ENCODE data around the gene FAIM2.

DNA sequence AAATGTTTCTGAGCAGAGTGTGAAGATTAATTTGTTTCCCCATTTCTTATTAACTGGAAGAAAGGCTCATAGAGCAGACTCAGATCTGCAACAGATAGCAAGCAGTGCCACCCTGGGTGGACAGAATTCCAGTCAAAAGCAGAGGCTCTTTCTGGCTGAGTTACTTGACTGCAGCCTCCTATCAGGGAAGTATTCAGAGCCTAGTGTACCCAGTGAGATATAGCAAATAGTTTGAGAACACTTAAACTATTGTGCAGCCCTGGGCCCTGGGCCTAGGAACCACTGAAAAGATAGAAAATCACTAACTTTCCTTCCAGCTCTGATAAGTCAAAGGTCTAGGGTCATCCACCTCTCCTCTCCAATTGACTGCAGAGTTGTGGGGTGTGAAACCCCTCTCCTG lies 35.6 kb upstream of the FAIM2 start:
- TF ChIP-seq EZH2phosphoT487 (IDR thresholded peaks at IDR 0.05; ENCODE audit: insufficient read depth, low read depth), result no peak
- TF ChIP-seq EZH2 (IDR thresholded peaks at IDR 0.05; ENCODE audit: insufficient read depth, poor library complexity, severe bottlenecking), result no peak

Data from GM23248 (cell line).